Skin epidermis (tissue), 12 donors: Measurements from ENCODE around the gene CD14.
A peak's percentile ranks its signal among the peaks of the same experiment; 100 is the strongest.
"Not testable (repeated sequence)": the region's sequence is repeated elsewhere in the genome, so short reads cannot be mapped to it uniquely, and the experiment has no call there.

ENCODE experiments used
- H3K27ac ChIP-seq, 21 experiments: fragments of 200-600 bp; sonication (generic) in 11 of 21; one replicate each; pipeline ENCODE4 v1.5.0; 2020; ENCODE audit warnings: mild to moderate bottlenecking in 3 of 21, inconsistent platforms in 2 of 21, moderate library complexity in 2 of 21
- H3K4me3 ChIP-seq, 7 experiments: fragments of 200-600 bp; sonication (generic) in 2 of 7; one replicate each; pipeline ENCODE4 v1.5.0; 2020; ENCODE audit warnings: inconsistent platforms in 2 of 7, mild to moderate bottlenecking in 2 of 7, moderate library complexity in 1 of 7

CD14 gene

GRCh38 chr5:140637371-140638100 lies 4.6 kb upstream of the CD14 start:
- no peak overlapping the region for H3K27ac ChIP-seq
- H3K4me3 ChIP-seq = no peak overlapping the region

- no peak overlapping the region for H3K4me3 ChIP-seq
- H3K27ac ChIP-seq = peak overlapping the region in 1 of 21 experiments; percentile 10
These were observed 2.6 kb upstream of the CD14 start for GRCh38 chr5:140635291-140636257.

- peak overlapping the region in 3 of 21 experiments; percentile 12 to 86 (median 74) for H3K27ac ChIP-seq
- H3K4me3 ChIP-seq = no peak overlapping the region
These were observed 1.1 kb upstream of the CD14 start for GRCh38 chr5:140634103-140634502.

GRCh38 chr5:140633501-140633900 lies 526 bp upstream of the CD14 start:
- H3K27ac ChIP-seq = peak overlapping the region in 12 of 21 experiments; percentile 18 to 86 (median 74)
- H3K4me3 ChIP-seq = peak overlapping the region in 3 of 7 experiments; percentile 34 to 41 (median 35)

- H3K27ac ChIP-seq = peak overlapping the region; percentile 18 to 86 (median 74)
- peak overlapping the region; percentile 27 to 41 (median 35) for H3K4me3 ChIP-seq
These were observed 482 bp downstream of the CD14 start for GRCh38 chr5:140632366-140633020.

GRCh38 chr5:140631831-140632365 lies 1.1 kb downstream of the CD14 start:
- H3K4me3 ChIP-seq = peak overlapping the region; percentile 27 to 41 (median 35)

GRCh38 chr5:140631036-140631417 lies 1.9 kb downstream of the CD14 start:
- Histone ChIP-seq H3K4me3 (peak overlapping the region in 6 of 7 experiments; percentile 1 to 41 (median 33)), H3K27ac (peak overlapping the region in 12 of 21 experiments; percentile 45 to 86 (median 74))

More at GRCh38 chr5:140631831-140632365, 1.1 kb downstream of the CD14 start:
- peak overlapping the region; percentile 18 to 86 (median 74) for H3K27ac ChIP-seq

GRCh38 chr5:140630292-140631035 lies 2.5 kb downstream of the CD14 start:
- Histone ChIP-seq H3K4me3 (peak overlapping the region in 4 of 7 experiments; percentile 11 to 41 (median 36)), H3K27ac (peak overlapping the region in 12 of 21 experiments; percentile 18 to 86 (median 65))

- no peak overlapping the region for H3K4me3 ChIP-seq
- H3K27ac ChIP-seq = no peak overlapping the region
These were observed 4.3 kb downstream of the CD14 start for GRCh38 chr5:140628711-140629110.

- no peak overlapping the region for H3K4me3 ChIP-seq
- no peak overlapping the region for H3K27ac ChIP-seq
These were observed 5.0 kb downstream of the CD14 start for GRCh38 chr5:140627972-140628371.

GRCh38 chr5:140624886-140625285 lies 8.1 kb downstream of the CD14 start:
- not testable (repeated sequence) for H3K4me3 ChIP-seq

GRCh38 chr5:140623061-140623460 lies 9.9 kb downstream of the CD14 start:
- H3K4me3 ChIP-seq, H3K27ac ChIP-seq: not testable (repeated sequence)

More at GRCh38 chr5:140624886-140625285, 8.1 kb downstream of the CD14 start:
- H3K27ac ChIP-seq = not testable (repeated sequence)

GRCh38 chr5:140622301-140622700 lies 10.7 kb downstream of the CD14 start:
- Histone ChIP-seq H3K4me3 (no peak overlapping the region), H3K27ac (no peak overlapping the region)

GRCh38 chr5:140611020-140611521 lies 21.9 kb downstream of the CD14 start:
- H3K4me3 ChIP-seq = no peak overlapping the region
- H3K27ac ChIP-seq = peak overlapping the region in 16 of 21 experiments; percentile 4 to 75 (median 56)

GRCh38 chr5:140609126-140609525 lies 23.8 kb downstream of the CD14 start:
- peak overlapping the region in 17 of 21 experiments; percentile 1 to 70 (median 38) for H3K27ac ChIP-seq

GRCh38 chr5:140608722-140609121 lies 24.3 kb downstream of the CD14 start:
- Histone ChIP-seq H3K27ac (peak overlapping the region in 13 of 21 experiments; percentile 12 to 70 (median 41)), H3K4me3 (no peak overlapping the region)

More at GRCh38 chr5:140609126-140609525, 23.8 kb downstream of the CD14 start:
- H3K4me3 ChIP-seq = no peak overlapping the region

GRCh38 chr5:140607031-140607430 lies 25.9 kb downstream of the CD14 start:
- no peak overlapping the region for H3K27ac ChIP-seq
- no peak overlapping the region for H3K4me3 ChIP-seq

- no peak overlapping the region for H3K4me3 ChIP-seq
- H3K27ac ChIP-seq = peak overlapping the region in 1 of 21 experiments; percentile 21
These were observed 27.1 kb downstream of the CD14 start for GRCh38 chr5:140605879-140606278.
